ENCODE results near the gene FOXO1.

FOXO1 gene

DNA sequence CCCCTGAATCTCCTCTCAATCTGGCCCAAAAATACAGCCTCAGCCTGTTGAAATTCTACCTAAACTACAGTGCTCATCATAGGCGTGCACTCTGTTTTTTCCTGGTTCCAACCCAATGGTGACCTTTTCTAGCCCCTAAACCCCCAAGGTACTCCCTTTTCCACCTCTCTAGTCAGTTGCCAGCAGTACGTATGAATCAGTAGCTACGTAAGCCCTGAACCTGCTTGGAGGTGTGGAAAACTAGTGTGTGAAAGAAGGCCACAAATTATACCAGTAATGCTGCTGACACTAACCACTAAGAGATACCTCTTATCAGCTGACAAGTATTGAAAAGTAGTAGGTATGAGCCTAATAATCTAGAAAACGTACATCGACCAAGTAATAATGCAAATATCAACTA, 60.9 kb downstream of the FOXO1 start:
- Histone ChIP-seq H3K36me3 (ENCODE audit: control insufficient read depth, insufficient read depth, low read length) (no peaks in the 10 kb centered on the region), H3K4me3 (ENCODE audit: extremely low read depth, insufficient read depth, low read length, poor library complexity, severe bottlenecking) (no peak overlapping the region), H3K9me3 (ENCODE audit: control insufficient read depth, low read length) (no peaks in the 10 kb centered on the region), H3K4me1 (ENCODE audit: control insufficient read depth, insufficient read depth, low read length, poor library complexity, severe bottlenecking) (no peaks in the 10 kb centered on the region), H3K27ac (ENCODE audit: low read depth, low read length, severe bottlenecking) (no peak overlapping the region)
- 71 to 94% methylated on average over 1 of the region's 5 CpGs for WGBS, 2 experiments (ENCODE audit: insufficient coverage in 2 of 2)

DNA sequence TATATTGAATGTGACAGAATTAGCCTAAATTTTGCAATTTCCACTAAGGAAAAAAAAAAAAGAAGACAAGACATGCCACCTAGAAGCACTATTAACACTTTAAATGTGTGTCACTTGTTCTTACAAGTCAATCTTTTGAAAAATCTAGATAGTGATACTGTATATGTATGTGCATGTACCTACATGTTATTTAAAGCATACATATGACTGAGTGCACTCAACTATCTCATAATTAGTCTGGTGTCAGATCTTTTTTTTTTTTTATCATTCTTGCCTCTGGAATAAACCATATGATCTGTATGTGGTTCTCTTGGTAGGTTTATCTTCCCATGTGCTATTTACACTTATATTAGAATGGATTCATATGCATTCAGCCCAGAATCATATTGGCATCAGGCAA, 62.3 kb downstream of the FOXO1 start:
- Histone ChIP-seq H3K27ac (ENCODE audit: low read depth, low read length, severe bottlenecking) (no peak overlapping the region), H3K4me1 (ENCODE audit: control insufficient read depth, insufficient read depth, low read length, poor library complexity, severe bottlenecking) (no peaks in the 10 kb centered on the region), H3K36me3 (ENCODE audit: control insufficient read depth, insufficient read depth, low read length) (no peaks in the 10 kb centered on the region), H3K4me3 (ENCODE audit: extremely low read depth, insufficient read depth, low read length, poor library complexity, severe bottlenecking) (no peak overlapping the region), H3K9me3 (ENCODE audit: control insufficient read depth, low read length) (no peaks in the 10 kb centered on the region)

DNA sequence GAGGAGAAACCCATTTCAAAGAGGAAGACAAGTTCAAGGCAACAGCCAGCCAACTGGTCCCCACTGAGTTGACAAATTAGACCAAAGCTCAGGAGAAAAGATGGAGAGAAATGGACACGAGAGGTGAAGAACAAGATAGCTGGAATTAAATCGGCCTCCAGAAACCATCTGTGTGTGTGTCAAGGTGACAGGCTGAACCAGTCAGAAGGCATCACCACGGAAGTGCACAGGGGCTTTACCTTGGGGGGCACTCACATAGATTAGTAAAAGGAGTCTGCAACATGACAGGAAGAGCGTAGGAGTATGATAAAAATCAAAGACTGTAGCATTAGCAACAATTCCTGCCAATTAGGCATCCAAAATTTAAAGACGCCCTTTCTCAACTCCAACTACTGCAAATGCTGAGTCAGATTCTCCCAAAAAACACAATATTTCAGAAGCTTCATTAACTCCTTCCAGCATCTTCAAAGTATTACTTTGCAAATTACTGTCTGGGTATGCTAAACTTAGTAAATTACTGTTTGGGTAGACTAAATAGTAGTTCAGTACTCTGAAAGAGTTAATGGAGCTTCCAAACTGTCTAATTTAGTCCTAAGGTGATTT, 66.2 kb downstream of the FOXO1 start:
- Histone ChIP-seq H3K36me3 (ENCODE audit: control insufficient read depth, insufficient read depth, low read length) (no peaks in the 10 kb centered on the region), H3K9me3 (ENCODE audit: control insufficient read depth, low read length) (no peaks in the 10 kb centered on the region), H3K4me3 (ENCODE audit: extremely low read depth, insufficient read depth, low read length, poor library complexity, severe bottlenecking) (no peak overlapping the region), H3K4me1 (ENCODE audit: control insufficient read depth, insufficient read depth, low read length, poor library complexity, severe bottlenecking) (peaks cover 10% of the 10 kb centered on the region), H3K27ac (ENCODE audit: low read depth, low read length, severe bottlenecking) (no peak overlapping the region)
- WGBS, 2 experiments (ENCODE audit: insufficient coverage in 2 of 2), result 96% methylated on average over 4 to 5 of the region's 5 CpGs

DNA sequence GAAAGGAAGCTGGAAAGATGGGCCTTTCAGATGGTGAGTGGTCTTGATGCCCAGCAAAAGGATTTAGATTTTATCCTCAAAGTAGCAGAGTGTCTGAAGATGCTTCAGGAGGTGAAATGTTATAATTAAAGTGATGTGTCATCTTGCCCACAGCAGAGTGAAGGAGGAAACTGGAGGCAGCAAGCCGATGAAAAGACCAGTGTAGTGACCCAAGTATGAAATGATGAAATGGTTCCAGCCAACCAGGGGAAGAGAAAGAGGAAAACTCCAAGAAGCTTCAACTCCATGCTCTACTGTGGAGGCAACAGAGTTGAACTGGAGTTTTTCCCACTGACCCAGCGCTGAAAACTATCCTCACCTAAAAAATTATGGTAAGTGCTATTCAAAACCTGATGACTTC, 66.7 kb downstream of the FOXO1 start:
- H3K4me1 ChIP-seq (ENCODE audit: control insufficient read depth, insufficient read depth, low read length, poor library complexity, severe bottlenecking), result peaks cover 10% of the 10 kb centered on the region
- 93 to 94% methylated on average over 2 of the region's 2 CpGs for WGBS, 2 experiments (ENCODE audit: insufficient coverage in 2 of 2)

DNA sequence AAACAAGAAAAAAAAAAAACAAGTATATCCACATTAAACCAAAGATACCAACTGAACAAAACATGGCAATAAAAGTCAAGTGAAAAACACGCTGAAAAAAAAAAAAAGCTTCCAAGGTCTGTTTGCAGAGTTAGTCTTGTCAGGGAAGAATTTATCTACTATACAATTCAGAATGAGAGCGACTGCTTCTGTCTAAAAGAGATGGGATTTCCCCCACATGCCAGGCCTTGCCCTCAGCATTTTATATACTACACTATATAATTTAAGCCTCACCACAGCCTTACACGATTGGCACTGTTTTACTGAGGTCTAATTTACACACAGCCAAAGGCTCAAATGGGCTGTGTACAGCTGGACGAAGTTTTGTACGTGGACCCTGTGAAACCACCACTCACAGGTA, 67.3 kb downstream of the FOXO1 start:
- Histone ChIP-seq H3K4me1 (ENCODE audit: control insufficient read depth, insufficient read depth, low read length, poor library complexity, severe bottlenecking) (peaks cover 10% of the 10 kb centered on the region), H3K27ac (ENCODE audit: low read depth, low read length, severe bottlenecking) (no peak overlapping the region), H3K4me3 (ENCODE audit: extremely low read depth, insufficient read depth, low read length, poor library complexity, severe bottlenecking) (no peak overlapping the region), H3K9me3 (ENCODE audit: control insufficient read depth, low read length) (no peaks in the 10 kb centered on the region), H3K36me3 (ENCODE audit: control insufficient read depth, insufficient read depth, low read length) (no peaks in the 10 kb centered on the region)
- WGBS, 2 experiments (ENCODE audit: insufficient coverage in 2 of 2), result 81 to 90% methylated on average over 2 to 4 of the region's 5 CpGs

More for the DNA sequence above, 66.7 kb downstream of the FOXO1 start:
- Histone ChIP-seq H3K27ac (ENCODE audit: low read depth, low read length, severe bottlenecking) (no peak overlapping the region), H3K9me3 (ENCODE audit: control insufficient read depth, low read length) (no peaks in the 10 kb centered on the region), H3K36me3 (ENCODE audit: control insufficient read depth, insufficient read depth, low read length) (no peaks in the 10 kb centered on the region), H3K4me3 (ENCODE audit: extremely low read depth, insufficient read depth, low read length, poor library complexity, severe bottlenecking) (no peak overlapping the region)

DNA sequence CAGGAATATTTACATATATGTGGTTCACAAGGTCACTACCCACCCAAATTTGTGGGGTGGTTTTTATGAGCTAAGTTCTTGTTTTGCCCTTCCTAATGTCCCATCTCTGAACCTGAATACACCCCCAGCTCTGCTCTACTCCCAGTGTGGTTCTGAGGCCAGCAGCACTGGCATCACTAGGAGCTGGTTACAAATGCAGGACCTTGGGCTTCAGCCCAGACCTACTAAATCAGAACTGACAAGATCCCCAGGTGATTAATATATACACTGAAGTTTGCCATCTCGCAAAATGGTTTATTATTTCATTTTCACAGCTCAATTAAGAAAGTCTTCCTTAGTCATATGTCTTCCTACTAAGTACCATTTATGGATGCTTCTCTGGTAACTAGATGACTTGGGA, 67.9 kb downstream of the FOXO1 start:
- H3K4me3 ChIP-seq (ENCODE audit: extremely low read depth, insufficient read depth, low read length, poor library complexity, severe bottlenecking), result no peak overlapping the region
- H3K36me3 ChIP-seq (ENCODE audit: control insufficient read depth, insufficient read depth, low read length), result no peaks in the 10 kb centered on the region
- H3K9me3 ChIP-seq (ENCODE audit: control insufficient read depth, low read length), result no peaks in the 10 kb centered on the region
- peaks cover 10% of the 10 kb centered on the region for H3K4me1 ChIP-seq (ENCODE audit: control insufficient read depth, insufficient read depth, low read length, poor library complexity, severe bottlenecking)
- WGBS, 2 experiments (ENCODE audit: insufficient coverage in 2 of 2), result 100% methylated on average over 1 of the region's 1 CpG; no CpG with 5 or more reads in 1 of the 2 experiments
- H3K27ac ChIP-seq (ENCODE audit: low read depth, low read length, severe bottlenecking), result no peak overlapping the region

DNA sequence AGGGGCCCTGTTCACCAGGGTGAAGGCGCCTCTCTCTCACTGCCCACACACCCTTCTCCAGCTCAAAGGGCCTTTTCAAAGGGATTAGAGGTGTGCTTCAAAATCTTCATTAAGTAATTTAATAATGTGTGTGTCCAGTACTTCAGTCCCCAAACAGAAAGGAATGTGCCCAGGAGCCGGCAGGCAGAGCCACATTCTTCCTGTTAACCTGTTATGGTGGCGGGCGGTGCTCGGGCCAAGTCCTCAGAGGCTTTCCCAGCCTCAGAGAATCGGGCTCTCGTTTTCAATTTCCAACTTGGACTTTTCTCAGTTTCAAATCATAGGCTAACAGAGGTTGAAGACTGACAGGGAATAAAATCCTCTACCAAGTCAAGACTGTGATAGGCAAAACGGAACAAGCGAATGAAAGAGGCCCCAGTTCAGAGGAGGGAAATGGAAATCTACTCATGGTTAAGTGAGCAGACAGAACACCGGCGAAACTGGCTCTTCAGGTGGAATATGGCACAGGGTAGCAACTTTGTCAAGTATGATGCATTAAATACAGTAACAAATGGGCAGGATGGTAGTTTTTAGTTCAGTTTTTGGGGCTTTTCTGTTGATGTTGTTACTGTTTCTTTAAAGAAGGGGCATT, 68.6 kb downstream of the FOXO1 start:
- 93% methylated on average over 9 of the region's 11 CpGs for whole genome bisulfite sequencing, 2 experiments (ENCODE audit: insufficient coverage in 2 of 2)

DNA sequence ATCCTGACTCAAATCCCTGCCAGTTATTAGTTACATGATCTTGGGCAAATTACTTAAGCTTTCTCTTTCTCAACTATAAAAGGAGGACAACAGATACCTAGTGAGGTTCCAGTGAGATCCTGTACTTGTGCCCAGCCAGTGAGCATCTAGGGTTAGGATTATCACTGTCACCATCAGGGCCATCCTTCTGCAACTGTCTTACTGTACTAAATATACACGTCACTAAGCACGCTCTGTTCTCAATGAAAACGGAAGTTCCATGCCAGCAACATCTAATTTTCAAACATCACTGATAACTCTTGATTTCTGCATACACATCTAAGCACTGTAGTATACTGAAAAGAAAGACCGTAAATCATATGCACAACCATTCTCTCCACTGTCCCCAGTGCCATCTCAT, 70.0 kb downstream of the FOXO1 start:
- H3K4me3 ChIP-seq (ENCODE audit: extremely low read depth, insufficient read depth, low read length, poor library complexity, severe bottlenecking), result no peak overlapping the region
- 95 to 97% methylated on average over 4 of the region's 4 CpGs for WGBS, 2 experiments (ENCODE audit: insufficient coverage in 2 of 2)
- no peak overlapping the region for H3K27ac ChIP-seq (ENCODE audit: low read depth, low read length, severe bottlenecking)
- no peaks in the 10 kb centered on the region for H3K36me3 ChIP-seq (ENCODE audit: control insufficient read depth, insufficient read depth, low read length)
- peaks cover 10% of the 10 kb centered on the region for H3K4me1 ChIP-seq (ENCODE audit: control insufficient read depth, insufficient read depth, low read length, poor library complexity, severe bottlenecking)
- H3K9me3 ChIP-seq (ENCODE audit: control insufficient read depth, low read length), result no peaks in the 10 kb centered on the region

More for the DNA sequence above, 68.6 kb downstream of the FOXO1 start:
- Histone ChIP-seq H3K9me3 (ENCODE audit: control insufficient read depth, low read length) (no peaks in the 10 kb centered on the region), H3K36me3 (ENCODE audit: control insufficient read depth, insufficient read depth, low read length) (no peaks in the 10 kb centered on the region), H3K4me3 (ENCODE audit: extremely low read depth, insufficient read depth, low read length, poor library complexity, severe bottlenecking) (no peak overlapping the region), H3K27ac (ENCODE audit: low read depth, low read length, severe bottlenecking) (no peak overlapping the region), H3K4me1 (ENCODE audit: control insufficient read depth, insufficient read depth, low read length, poor library complexity, severe bottlenecking) (peaks cover 10% of the 10 kb centered on the region)

DNA sequence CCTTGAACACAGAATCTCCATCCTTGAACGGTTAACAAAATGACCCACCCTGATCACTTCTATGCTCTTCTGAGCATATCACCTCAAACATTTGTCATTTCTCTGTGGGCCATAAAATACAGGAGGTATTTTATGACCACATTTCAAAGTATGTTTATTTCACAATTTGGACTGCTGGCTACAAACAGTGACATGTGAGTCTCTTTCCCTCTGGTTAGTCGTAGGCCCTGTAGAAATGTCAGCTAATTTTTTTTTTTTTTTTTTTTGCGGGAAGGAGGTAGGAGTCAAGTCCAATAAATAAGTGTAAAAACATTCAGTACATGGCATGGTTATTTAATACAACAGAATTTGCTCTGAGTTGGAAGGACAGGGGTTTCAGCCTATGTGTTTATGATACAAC, 70.7 kb downstream of the FOXO1 start:
- peaks cover 10% of the 10 kb centered on the region for H3K4me1 ChIP-seq (ENCODE audit: control insufficient read depth, insufficient read depth, low read length, poor library complexity, severe bottlenecking)
- H3K4me3 ChIP-seq (ENCODE audit: extremely low read depth, insufficient read depth, low read length, poor library complexity, severe bottlenecking), result no peak overlapping the region
- no peak overlapping the region for H3K27ac ChIP-seq (ENCODE audit: low read depth, low read length, severe bottlenecking)
- no peaks in the 10 kb centered on the region for H3K36me3 ChIP-seq (ENCODE audit: control insufficient read depth, insufficient read depth, low read length)
- H3K9me3 ChIP-seq (ENCODE audit: control insufficient read depth, low read length), result no peaks in the 10 kb centered on the region
- WGBS, 2 experiments (ENCODE audit: insufficient coverage in 2 of 2), result no CpG with 5 or more reads among the region's 3 CpGs

DNA sequence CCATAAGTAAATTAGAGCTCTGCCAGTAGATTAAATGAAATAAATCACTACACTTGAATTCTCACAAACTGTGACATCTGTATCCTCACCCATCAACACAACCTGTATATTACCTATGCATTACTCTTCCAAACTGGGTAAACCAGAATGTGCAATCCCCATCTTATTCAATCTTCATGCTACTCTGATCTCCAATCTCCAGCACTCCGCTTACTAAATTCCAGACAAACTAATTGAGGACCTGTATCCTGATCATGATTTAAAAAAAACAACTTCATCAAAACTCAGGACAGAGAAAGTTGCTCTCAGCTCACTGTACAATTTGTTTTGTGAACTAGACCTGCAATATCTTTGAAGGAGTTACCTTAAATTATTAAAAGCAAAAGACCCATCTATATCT, 74.4 kb downstream of the FOXO1 start:
- Histone ChIP-seq H3K36me3 (ENCODE audit: control insufficient read depth, insufficient read depth, low read length) (no peaks in the 10 kb centered on the region), H3K4me3 (ENCODE audit: extremely low read depth, insufficient read depth, low read length, poor library complexity, severe bottlenecking) (no peak overlapping the region), H3K9me3 (ENCODE audit: control insufficient read depth, low read length) (no peaks in the 10 kb centered on the region), H3K27ac (ENCODE audit: low read depth, low read length, severe bottlenecking) (no peak overlapping the region), H3K4me1 (ENCODE audit: control insufficient read depth, insufficient read depth, low read length, poor library complexity, severe bottlenecking) (peaks cover 9% of the 10 kb centered on the region)
- WGBS, 2 experiments (ENCODE audit: insufficient coverage in 2 of 2), result 89 to 91% methylated on average over 1 of the region's 1 CpG

DNA sequence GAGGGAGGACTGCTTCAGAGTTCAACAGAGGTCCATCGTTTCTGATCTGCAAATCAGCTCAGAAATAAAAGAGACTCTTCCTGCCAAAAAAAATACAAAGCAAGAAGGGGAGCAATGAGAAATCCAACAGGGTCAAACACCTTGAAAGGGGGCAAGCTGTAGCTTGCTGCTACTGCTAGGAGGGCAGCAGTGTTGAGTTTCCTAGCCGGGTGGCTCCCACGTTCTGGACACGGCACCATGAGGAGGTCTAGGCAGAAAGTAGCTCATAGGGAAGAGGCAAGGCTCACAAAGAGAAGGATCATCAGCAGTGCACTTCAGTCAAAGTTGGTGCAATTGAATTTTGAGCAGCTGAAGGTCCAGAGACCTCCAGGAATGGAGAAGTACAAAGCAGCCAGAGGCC, 75.3 kb downstream of the FOXO1 start:
- H3K36me3 ChIP-seq (ENCODE audit: control insufficient read depth, insufficient read depth, low read length), result no peaks in the 10 kb centered on the region
- 91 to 92% methylated on average over 3 to 4 of the region's 4 CpGs for WGBS, 2 experiments (ENCODE audit: insufficient coverage in 2 of 2)
- peaks cover 9% of the 10 kb centered on the region for H3K4me1 ChIP-seq (ENCODE audit: control insufficient read depth, insufficient read depth, low read length, poor library complexity, severe bottlenecking)
- no peaks in the 10 kb centered on the region for H3K9me3 ChIP-seq (ENCODE audit: control insufficient read depth, low read length)
- no peak overlapping the region for H3K27ac ChIP-seq (ENCODE audit: low read depth, low read length, severe bottlenecking)
- no peak overlapping the region for H3K4me3 ChIP-seq (ENCODE audit: extremely low read depth, insufficient read depth, low read length, poor library complexity, severe bottlenecking)

Data from mesodermal cell (in vitro differentiated cells).